ENCODE measurements around the gene AKAP8. TPM values are rescaled to one million over a fixed set of nuclear protein-coding genes. Genes with fewer than 3 reads are reported as not detected.
"Not testable (repeated sequence)": the region's sequence is repeated elsewhere in the genome, so short reads cannot be mapped to it uniquely, and the experiment has no call there.

AKAP8 gene
- total RNA-seq, 2 experiments from 2014 or later: 54.5 to 57.1 TPM

DNA sequence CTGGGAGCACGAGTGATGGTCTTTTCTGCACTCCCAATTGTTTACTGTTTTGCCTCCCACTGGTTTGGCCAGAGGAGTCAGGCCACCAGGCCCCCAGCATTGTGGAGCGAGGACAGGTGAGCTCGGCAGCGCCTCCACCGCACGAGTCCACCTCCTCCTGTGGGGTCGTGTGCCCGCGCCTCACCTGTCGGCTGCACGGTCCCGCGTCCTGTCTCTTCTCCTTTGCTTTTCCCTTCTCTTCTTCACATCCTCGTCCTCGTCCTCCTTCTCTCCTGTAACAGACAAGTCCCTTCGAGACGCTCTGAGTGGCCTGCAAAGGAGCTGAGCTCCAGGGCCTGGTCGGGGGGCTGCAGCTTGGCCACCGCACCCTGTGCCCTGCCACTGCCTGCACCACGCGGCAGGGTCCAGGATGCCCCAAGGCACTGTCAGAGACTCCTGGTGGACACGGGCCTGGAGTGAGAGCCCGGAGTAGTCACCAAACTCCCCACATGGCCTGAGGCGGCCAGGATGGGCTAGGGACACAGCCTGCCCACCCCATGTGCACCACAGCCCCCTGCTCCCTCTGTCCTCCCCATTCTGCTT, 11.4 kb downstream of the AKAP8 start:
- no peaks in the 10 kb centered on the region for H3K4me1 Mint-ChIP-seq
- H3K36me3 Mint-ChIP-seq (ENCODE audit: low read depth): peaks cover 32% of the 10 kb centered on the region
- no peaks in the 10 kb centered on the region for H3K9me3 Mint-ChIP-seq
- H3K27me3 Mint-ChIP-seq: no peaks in the 10 kb centered on the region
- H3K27ac Mint-ChIP-seq: no peak overlapping the region
- no peak overlapping the region for H3K4me3 Mint-ChIP-seq
- no peak for DNase-seq
- ChIA-PET POLR2A (no interaction called here), CTCF (interaction anchor here (1.0 to 1.2 kb wide), 2 partner anchors 12 to 15 kb away, joined by 3 to 5 read pairs; partner anchors contain the start of gene AKAP8)

DNA sequence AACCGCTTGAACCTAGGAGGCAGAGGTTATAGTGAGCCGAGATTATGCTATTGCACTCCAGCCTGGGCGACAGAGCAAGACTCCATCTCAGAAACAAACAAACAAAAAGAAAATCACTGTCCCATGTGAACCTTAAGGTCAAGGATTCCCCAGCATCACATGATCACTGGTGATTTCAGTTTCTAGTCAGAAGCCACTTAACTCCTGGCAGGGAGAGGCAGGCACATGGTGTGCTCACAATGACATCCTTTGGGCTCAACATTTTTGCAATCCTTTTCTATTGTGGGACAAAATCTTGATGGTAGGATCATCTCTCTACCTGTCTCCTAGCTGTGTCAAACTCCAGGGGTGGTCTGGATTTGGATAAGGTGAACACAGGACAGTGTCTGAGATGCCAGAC, 12.1 kb downstream of the AKAP8 start:
- no peak overlapping the region for H3K4me3 Mint-ChIP-seq
- H3K27me3 Mint-ChIP-seq: no peaks in the 10 kb centered on the region
- H3K9me3 Mint-ChIP-seq: no peaks in the 10 kb centered on the region
- CTCF ChIA-PET: interaction anchor here (1.2 kb wide), 1 partner anchor 16 kb away, joined by 3 read pairs; no protein-coding TSS in a partner anchor
- no peak for DNase-seq
- POLR2A ChIA-PET: no interaction called here
- H3K27ac Mint-ChIP-seq: no peak overlapping the region
- no peaks in the 10 kb centered on the region for H3K4me1 Mint-ChIP-seq
- peaks cover 30% of the 10 kb centered on the region for H3K36me3 Mint-ChIP-seq (ENCODE audit: low read depth)

DNA sequence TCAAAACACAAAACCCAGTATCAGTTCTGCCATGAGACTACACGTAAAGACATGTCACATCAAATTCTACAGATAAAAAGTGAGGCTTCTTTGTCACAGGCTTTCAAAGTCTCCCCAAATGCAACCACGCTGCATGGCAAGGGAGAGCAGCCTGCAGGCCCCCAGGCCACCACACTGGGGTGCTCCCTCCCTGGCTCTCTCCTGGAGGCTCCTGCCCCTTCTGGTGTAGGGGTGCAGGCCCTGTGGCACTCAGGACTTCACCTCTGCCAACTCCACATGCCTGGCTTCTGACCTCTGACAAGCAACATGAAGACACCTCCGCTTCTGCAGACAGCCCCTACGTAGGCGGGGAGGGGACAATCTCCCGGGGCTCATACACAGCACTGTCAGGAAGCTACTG, 14.3 kb downstream of the AKAP8 start:
- peaks cover 39% of the 10 kb centered on the region for H3K36me3 Mint-ChIP-seq (ENCODE audit: low read depth)
- H3K9me3 Mint-ChIP-seq: no peaks in the 10 kb centered on the region
- H3K4me3 Mint-ChIP-seq: no peak overlapping the region
- POLR2A ChIA-PET: no interaction called here
- peaks cover 12% of the 10 kb centered on the region for H3K4me1 Mint-ChIP-seq
- no peak overlapping the region for H3K27ac Mint-ChIP-seq
- H3K27me3 Mint-ChIP-seq: no peaks in the 10 kb centered on the region
- CTCF ChIA-PET: no interaction called here
- no peak for DNase-seq

DNA sequence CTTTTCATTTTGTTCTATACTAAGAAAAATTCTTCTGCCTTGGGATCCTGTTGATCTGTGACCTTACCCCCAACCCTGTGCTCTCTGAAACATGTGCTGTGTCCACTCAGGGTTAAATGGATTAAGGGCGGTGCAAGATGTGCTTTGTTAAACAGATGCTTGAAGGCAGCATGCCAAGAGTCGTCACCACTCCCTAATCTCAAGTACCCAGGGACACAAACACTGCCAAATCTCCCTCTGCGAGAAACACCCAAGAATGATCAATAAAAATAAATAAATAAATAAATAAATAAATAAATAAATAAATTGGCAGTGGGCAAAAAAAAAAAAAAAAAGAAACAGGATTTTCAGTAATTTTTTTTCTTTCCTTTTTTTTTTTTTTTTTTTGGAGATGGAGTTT, 15.8 kb downstream of the AKAP8 start:
- H3K9me3 Mint-ChIP-seq, H3K27ac Mint-ChIP-seq, H3K27me3 Mint-ChIP-seq, POLR2A ChIA-PET, DNase-seq, H3K4me3 Mint-ChIP-seq: not testable (repeated sequence)
- Mint-ChIP-seq H3K36me3 (ENCODE audit: low read depth) (peaks cover 43% of the 10 kb centered on the region), H3K4me1 (peaks cover 15% of the 10 kb centered on the region)
- CTCF ChIA-PET: interaction anchor here (0.7 kb wide), 1 partner anchor 72 kb away, joined by 4 read pairs; no protein-coding TSS in a partner anchor

DNA sequence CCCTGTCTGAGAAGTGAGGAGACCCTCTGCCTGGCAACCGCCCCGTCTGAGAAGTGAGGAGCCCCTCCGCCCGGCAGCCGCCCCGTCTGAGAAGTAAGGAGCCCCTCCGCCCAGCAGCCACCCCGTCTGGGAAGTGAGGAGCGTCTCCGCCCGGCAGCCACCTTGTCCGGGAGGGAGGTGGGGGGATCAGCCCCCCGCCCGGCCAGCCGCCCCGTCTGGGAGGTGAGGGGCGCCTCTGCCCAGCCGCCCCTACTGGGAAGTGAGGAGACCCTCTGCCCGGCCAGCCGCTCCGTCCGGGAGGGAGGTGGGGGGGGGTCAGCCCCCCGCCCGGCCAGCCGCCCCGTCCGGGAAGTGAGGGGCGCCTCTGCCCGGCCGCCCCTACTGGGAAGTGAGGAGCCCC, 16.5 kb downstream of the AKAP8 start:
- H3K9me3 Mint-ChIP-seq, H3K27me3 Mint-ChIP-seq, DNase-seq, H3K27ac Mint-ChIP-seq, POLR2A ChIA-PET, CTCF ChIA-PET, H3K4me3 Mint-ChIP-seq: not testable (repeated sequence)
- peaks cover 47% of the 10 kb centered on the region for H3K36me3 Mint-ChIP-seq (ENCODE audit: low read depth)
- peaks cover 15% of the 10 kb centered on the region for H3K4me1 Mint-ChIP-seq

DNA sequence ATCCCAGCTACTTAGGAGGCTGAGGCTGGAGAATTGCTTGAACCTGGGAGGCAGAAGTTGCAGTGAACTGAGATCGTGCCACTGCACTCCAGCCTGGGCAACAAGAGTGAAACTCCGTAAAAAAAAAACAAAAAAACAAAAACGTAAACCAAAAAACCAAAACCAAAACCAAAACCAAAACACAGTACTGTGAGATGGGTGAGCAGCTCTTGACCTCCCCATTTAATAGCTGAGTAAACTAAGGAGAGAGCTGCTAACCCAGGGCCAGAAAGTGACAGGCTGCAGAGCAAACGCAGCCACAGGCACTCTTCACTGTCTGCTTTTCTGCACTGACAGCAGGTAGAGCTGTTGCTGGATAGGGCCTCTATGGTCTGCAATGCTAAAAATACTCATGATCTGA, 19.6 kb downstream of the AKAP8 start:
- peaks cover 52% of the 10 kb centered on the region for H3K36me3 Mint-ChIP-seq (ENCODE audit: low read depth)
- H3K9me3 Mint-ChIP-seq, H3K27me3 Mint-ChIP-seq, DNase-seq, POLR2A ChIA-PET, H3K4me3 Mint-ChIP-seq, H3K27ac Mint-ChIP-seq: not testable (repeated sequence)
- CTCF ChIA-PET: interaction anchor here (1.1 to 1.7 kb wide), 3 partner anchors 10 to 59 kb away, joined by 3 to 6 read pairs (median 5); partner anchors contain the start of gene AKAP8
- H3K4me1 Mint-ChIP-seq: peaks cover 15% of the 10 kb centered on the region

DNA sequence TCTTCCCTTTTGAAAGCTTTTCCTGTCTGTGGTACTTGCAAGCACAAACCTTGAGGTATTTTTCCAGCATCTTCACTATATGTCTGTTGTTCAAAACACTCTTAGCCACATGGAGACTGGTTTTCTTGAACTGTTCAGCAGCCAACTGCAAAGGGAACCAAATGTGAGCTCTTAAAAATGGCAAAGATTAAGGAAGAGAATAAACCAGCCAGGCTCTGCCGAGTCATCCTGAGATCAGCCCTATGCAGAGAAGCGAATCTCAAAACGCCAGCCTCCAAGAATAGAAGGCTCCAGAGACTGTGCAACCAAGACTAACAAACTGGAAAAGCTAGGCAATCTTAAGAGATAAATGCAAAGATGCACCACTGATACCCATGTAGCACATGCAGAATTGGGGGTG, 20.7 kb downstream of the AKAP8 start:
- Mint-ChIP-seq H3K36me3 (ENCODE audit: low read depth) (peaks cover 58% of the 10 kb centered on the region), H3K27me3 (no peaks in the 10 kb centered on the region), H3K4me3 (no peak overlapping the region), H3K4me1 (peaks cover 15% of the 10 kb centered on the region), H3K9me3 (no peaks in the 10 kb centered on the region), H3K27ac (no peak overlapping the region)
- DNase-seq: no peak
- ChIA-PET POLR2A (no interaction called here), CTCF (interaction anchor here (1.3 to 1.7 kb wide), 3 partner anchors 9 to 21 kb away, joined by 4 to 6 read pairs (median 5); partner anchors contain the start of gene AKAP8)

DNA sequence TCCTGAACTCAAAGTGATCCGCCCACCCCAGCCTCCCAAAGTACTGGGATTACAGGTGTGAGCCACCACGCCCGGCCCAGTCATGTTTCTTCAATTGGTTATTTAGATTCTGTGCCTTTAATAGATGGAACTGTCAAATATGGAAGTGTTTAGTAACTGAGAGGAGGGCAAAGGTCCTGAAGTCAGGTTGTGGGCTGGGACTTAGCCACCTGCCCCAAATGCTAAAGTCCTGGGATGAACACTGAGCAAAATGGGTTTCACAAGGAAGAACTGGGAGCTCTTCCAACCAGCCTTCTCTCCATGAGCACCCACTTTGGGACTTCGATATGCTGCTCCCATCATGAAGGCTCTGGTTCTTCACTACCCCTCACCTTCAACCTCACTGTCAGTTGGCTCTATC, 21.7 kb downstream of the AKAP8 start:
- Mint-ChIP-seq H3K4me1 (peaks cover 15% of the 10 kb centered on the region), H3K36me3 (ENCODE audit: low read depth) (peaks cover 55% of the 10 kb centered on the region)
- CTCF ChIA-PET: interaction anchor here (0.6 to 0.7 kb wide), 2 partner anchors 56 to 791 kb away, joined by 3 to 5 read pairs; no protein-coding TSS in a partner anchor

DNA sequence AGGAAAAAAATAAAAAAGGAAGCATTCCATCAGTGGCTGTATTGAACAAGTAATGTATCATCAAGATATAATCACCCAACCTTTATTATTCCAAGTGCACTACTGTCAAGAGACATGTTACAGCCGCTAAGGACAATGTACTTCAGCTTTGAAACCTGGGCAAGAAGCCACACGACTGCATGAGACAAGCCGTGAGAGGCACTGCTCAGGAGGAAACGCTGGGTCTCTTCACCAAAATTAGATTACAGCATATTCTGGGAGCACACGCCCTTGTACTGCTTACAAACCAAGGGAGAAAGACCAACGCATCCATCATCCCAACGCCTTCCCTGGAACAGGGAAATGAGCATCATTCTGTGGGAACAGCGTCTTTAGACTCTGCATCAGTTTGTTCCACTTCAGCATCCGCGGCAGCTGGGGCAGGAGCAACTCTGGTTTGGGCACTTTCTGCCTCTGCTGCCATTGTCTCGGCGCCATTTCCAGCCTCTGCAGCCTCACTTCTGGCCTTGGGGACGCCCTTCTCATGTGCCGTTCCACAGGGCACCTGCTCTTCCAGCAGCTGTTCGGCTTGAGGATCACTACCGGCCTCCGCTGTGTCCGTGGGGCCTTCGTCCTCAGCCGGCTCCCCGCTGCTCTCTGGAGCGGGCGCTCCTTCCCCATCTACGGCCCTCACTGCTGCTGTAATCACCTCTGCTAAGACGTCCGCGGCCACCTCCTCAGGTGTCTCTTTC, 24.9 kb downstream of the AKAP8 start:
- no peak for DNase-seq
- Mint-ChIP-seq H3K27me3 (no peaks in the 10 kb centered on the region), H3K27ac (no peak overlapping the region), H3K36me3 (ENCODE audit: low read depth) (peaks cover 35% of the 10 kb centered on the region), H3K9me3 (no peaks in the 10 kb centered on the region), H3K4me3 (no peak overlapping the region), H3K4me1 (no peaks in the 10 kb centered on the region)
- ChIA-PET CTCF (interaction anchor here (0.6 to 0.7 kb wide), 3 partner anchors 87 to 702 kb away, joined by 3 read pairs; no protein-coding TSS in a partner anchor), POLR2A (no interaction called here)

More for the DNA sequence above, 21.7 kb downstream of the AKAP8 start:
- H3K27me3 Mint-ChIP-seq: no peaks in the 10 kb centered on the region
- no peaks in the 10 kb centered on the region for H3K9me3 Mint-ChIP-seq
- POLR2A ChIA-PET: interaction anchor here (0.5 kb wide), 1 partner anchor 35 kb away, joined by 3 read pairs; no protein-coding TSS in a partner anchor
- no peak overlapping the region for H3K4me3 Mint-ChIP-seq
- no peak overlapping the region for H3K27ac Mint-ChIP-seq
- DNase-seq: no peak

DNA sequence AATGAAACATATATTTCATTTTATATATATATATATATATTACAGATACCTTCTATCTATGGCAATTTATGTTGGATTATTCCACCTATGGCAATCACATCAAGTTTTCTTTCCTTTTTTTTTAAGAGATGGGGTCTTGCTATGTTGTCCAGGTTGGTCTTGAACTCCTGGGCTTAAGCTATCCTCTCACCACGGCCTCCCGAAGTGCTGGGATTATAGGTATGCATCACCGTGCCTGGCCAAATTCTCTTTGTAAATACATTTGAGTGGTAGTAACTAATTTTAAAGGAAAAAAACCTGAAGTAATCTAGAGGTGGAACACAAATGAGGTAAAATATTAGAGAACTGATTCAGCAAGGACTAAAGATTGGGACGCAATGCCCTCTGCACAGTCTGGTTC, 25.7 kb downstream of the AKAP8 start:
- Mint-ChIP-seq H3K4me3 (no peak overlapping the region), H3K27me3 (no peaks in the 10 kb centered on the region), H3K4me1 (no peaks in the 10 kb centered on the region), H3K27ac (no peak overlapping the region), H3K9me3 (no peaks in the 10 kb centered on the region), H3K36me3 (ENCODE audit: low read depth) (peaks cover 31% of the 10 kb centered on the region)
- ChIA-PET CTCF (no interaction called here), POLR2A (no interaction called here)
- DNase-seq: no peak

DNA sequence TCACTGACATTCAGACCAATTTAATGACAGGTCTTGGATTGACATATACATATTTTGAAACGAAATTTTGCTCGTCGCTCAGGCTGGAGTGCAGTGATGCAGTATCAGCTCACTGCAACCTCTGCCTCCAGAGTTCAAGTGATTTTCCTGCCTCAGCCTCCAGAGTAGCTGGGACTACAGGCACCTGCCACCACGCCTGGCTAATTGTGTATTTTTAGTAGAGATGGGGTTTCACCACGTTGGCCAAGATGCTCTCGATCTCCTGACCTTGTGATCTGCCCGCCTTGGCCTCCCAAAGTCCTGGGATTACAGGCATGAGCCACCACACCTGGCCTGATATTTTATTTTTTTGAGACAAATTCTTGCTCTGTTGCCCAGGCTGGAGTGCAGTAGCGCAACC, 27.1 kb downstream of the AKAP8 start:
- H3K9me3 Mint-ChIP-seq, H3K4me3 Mint-ChIP-seq, POLR2A ChIA-PET, H3K27ac Mint-ChIP-seq, H3K4me1 Mint-ChIP-seq, DNase-seq, H3K27me3 Mint-ChIP-seq: not testable (repeated sequence)
- CTCF ChIA-PET: interaction anchor here (0.6 to 2.1 kb wide), 3 partner anchors 12 to 203 kb away, joined by 3 to 6 read pairs (median 3); no protein-coding TSS in a partner anchor
- peaks cover 18% of the 10 kb centered on the region for H3K36me3 Mint-ChIP-seq (ENCODE audit: low read depth)

DNA sequence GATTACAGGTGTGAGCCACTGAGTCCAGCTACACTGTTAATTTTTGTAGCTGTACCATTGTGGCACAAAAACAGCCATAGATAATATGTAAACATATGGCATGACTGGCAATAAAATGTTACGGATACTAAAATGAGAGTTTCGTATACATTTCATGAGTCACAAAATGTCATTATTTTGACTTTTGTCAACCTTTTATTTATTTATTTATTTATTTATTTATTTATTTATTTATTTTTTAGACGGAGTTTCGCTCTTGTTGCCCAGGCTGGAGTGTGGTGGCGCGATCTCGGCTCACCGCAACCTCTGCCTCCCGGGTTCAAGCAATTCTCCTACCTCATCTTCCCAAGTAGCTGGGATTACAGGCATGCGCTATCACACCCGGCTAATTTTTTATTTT, 38.3 kb downstream of the AKAP8 start:
- H3K27ac Mint-ChIP-seq; H3K4me1 Mint-ChIP-seq; H3K9me3 Mint-ChIP-seq; H3K27me3 Mint-ChIP-seq; H3K36me3 Mint-ChIP-seq (ENCODE audit: low read depth); DNase-seq; H3K4me3 Mint-ChIP-seq; POLR2A ChIA-PET; CTCF ChIA-PET: not testable (repeated sequence)

DNA sequence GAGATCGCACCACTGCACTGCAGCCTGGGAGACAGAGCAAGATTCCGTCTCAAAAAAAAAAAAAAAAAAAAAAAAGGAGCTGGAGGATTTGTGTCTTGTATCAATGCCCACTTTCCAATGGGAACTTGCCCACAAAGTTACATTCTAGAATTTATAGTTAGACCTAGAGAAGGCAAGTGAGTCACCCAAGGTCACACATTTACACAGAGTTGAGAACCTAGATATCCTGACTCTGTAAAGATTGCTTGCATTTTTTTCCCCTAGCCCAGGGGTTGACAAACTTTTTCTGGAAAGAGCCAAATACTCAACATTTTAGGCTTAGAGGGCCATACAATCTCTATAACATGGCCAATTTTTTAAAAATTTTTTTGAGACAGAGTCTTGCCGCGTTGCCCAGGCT, 39.5 kb downstream of the AKAP8 start:
- Mint-ChIP-seq H3K4me1 (peaks cover under 1% of the 10 kb centered on the region), H3K27ac (no peak overlapping the region), H3K4me3 (no peak overlapping the region), H3K27me3 (no peaks in the 10 kb centered on the region), H3K9me3 (no peaks in the 10 kb centered on the region), H3K36me3 (ENCODE audit: low read depth) (peaks cover 5% of the 10 kb centered on the region)
- ChIA-PET CTCF (no interaction called here), POLR2A (interaction anchor here (0.6 kb wide), 1 partner anchor 63 kb away, joined by 3 read pairs; no protein-coding TSS in a partner anchor)
- no peak for DNase-seq

Measured in activated CD4-positive, alpha-beta T cell treated with anti-CD3 and anti-CD28 coated beads, Interleukin-2, amount 10 ng/mL, durations not matched to agents 7 days and 5 days (primary cell).